ENCODE results near the gene HDAC8. TPM values are rescaled to one million over a fixed set of nuclear protein-coding genes. Genes with fewer than 3 reads are reported as not detected.
A peak's percentile ranks its signal among the peaks of the same experiment; 100 is the strongest.
"Not testable (repeated sequence)": the region's sequence is repeated elsewhere in the genome, so short reads cannot be mapped to it uniquely, and the experiment has no call there.

Gene HDAC8
- 26.5 and 32.8 TPM in 2 replicates for total RNA-seq

DNA sequence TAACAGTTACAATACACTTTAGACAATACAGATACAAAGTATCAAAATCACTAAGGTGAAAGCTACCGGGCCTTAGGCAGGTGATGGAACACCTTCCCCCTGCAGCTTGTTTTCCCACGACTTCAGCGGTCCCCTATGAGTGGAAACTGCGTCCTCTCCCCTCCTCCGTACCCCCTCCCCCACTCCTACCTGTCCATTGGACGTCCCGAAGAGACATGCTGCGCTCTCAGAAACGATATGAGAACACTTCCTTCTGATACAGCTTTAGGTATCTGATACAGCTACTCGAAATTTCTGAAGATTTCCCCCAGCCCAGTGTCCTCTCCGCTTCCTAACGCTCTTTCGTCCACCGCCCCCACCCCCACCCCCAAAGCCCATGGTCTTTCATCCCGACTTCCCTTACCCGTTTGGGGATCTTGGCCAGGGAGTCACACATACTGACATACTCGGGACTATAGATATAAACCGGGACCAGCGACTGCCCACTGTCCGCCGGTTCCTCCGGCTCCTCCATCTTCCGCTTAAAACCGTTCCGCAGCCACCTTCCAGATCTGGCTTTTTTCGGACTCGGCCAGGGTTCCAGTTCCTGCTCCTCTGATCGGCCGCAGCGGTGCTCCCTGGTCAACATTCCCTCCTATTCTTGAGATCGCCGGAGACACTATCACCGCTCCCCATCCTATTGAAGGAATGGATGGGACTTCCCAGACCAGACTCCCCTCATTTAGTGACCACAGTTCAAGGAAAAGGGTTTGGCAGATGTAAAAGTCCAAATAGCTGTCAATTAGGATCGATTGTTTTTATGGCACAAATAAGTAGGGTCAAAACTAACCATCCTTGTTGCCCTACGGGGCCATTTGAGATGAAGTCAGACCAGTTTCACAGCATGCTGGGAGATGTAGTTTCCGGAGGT, at the start of gene HDAC8:
TSS of gene HDAC8 (minus strand) at position 596 of the 910 bp plus-strand sequence. CDS start at position 514, 82 bp downstream.
- peak; percentile 84 for DNase-seq

DNA sequence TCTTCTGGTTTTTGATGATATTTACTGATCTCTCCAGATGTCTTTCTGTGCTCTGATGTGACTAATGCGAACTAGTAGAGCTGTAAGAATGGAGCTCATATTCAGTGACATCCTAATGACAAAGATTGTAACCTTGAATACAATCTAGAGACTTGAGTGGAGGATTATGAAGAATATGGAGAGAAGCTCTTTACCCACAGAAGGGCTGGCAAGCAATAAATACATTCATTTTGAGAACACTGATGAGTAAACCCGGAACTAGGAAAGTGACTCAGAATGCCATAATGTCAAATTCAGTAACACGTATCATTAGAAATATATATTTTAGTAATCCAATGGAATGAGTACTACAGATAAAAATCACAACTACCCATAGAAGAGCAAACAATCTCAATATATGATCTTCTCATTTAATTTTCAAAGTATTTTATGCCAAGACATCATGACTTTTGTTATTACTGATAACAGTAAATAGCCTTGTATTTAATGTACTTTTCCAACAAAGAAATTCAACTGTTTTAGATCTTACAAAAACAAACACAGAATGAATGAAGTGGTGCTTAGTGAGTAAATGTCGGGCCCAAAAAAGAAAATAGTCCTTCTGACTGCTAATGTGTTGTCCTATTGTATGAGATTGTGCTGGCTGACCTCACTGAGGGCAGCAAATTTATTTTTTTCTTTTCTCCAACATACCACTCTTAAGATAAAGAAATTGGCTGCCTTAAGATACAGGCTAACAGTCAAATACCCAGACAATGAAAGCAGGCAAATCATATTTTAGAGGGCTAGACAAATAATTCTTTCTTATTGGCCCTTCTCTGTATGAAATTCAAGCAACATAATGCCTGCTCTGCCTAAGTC, 49.2 kb upstream of the HDAC8 start:
- peak; percentile 60 for DNase-seq

DNA sequence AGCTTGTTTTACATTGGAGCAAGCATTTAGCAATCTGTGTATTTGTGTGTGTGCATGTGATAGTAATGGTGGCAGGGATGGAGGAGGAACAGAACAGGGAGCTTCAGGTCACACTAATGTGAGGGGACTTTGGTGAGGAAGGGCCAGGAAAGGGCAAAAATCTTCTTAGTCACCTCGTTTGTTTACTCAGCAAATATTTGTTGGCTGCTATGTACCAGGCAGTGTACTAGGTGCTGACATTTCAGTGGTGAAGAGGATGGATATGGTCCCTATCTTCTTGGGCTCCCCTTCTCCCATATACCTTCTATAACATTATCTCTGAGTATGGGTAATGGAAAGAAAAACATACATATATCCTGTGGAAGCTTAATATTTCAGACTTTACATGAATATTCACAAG, 48.5 kb upstream of the HDAC8 start:
- no peak for DNase-seq

DNA sequence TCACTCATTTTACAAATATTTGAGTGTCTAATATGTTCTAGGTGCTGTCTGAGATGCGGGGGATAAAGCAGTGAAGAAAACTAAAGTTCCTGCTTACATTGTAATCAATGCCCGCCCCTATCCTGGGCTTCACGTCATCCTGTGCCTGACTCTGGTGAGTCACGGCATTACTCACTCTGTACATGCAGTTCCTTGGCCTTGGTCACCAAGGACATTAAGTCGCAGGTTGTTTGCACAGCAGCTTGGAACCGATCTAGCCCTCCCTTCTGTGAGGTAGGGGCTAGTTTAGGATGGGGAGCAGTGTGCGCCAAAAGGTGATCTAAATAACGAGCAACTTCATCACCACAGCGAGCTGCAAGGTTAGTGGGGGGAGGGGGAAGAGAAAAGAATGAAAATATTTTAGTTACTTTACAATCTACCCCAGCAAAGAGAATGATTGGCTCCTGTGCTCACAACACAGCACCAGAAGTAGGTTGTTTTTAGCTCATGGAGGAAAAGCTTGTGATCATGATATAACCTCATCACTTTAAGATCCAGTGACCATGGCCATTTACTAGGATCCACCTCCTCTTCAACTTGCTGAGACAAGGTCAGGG, 48.0 kb upstream of the HDAC8 start:
- DNase-seq: peak; percentile 90

DNA sequence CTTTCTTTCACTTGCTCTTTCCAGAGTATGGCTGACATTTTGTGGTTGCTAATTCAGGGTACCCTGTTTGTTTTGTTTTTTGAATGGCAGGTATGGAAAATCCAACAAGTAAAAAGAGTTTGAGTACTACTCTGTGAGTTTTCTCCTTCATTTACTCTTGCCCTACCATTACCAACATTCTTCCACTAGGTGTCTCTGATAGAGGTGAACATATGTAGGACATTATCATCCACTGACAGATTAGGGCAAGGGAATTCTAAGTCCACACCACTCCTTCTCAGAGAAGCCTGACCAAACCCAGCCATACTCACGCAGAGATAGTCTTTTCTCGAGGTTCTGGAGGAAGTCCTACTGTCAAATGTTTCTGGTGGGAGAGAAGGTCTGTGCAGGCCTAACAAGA, 36.7 kb upstream of the HDAC8 start:
- DNase-seq: peak; percentile 51

DNA sequence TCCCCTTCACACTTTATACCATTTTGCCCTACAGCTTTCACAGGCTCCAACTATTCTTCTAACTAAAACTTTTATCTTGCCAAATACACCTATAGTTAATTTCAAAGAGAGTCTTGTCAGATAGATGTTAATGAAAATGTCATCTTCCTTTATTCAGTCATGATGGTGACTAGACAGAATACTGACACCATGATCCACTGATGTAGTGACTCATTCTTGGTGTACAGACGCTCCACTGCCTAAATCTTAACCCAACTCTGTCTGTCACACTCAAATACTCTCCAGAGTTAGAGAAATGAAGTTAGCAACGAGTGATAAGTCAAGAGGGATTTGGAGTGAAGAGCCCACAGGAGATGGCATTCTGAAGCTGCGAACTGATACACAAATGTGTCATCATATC, 32.1 kb upstream of the HDAC8 start:
- no peak for DNase-seq

DNA sequence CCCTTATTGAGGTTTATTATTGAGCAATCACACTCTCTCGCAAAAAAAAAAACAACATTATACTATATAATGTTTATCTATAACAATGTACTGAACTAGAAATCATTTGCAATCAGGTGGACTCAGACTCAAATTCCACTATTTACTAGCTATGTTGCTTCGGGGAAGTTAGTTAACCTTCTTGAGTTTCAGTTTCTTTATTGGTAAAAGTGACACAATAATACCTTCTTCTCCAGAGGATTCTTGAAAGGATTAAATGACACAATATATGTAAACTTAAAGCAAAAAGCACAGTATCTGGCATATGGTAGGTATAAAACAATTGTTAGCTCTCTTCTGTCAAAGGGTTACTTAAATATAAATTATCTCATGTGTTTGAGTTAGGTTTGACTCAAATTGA, 31.5 kb upstream of the HDAC8 start:
- DNase-seq: no peak

DNA sequence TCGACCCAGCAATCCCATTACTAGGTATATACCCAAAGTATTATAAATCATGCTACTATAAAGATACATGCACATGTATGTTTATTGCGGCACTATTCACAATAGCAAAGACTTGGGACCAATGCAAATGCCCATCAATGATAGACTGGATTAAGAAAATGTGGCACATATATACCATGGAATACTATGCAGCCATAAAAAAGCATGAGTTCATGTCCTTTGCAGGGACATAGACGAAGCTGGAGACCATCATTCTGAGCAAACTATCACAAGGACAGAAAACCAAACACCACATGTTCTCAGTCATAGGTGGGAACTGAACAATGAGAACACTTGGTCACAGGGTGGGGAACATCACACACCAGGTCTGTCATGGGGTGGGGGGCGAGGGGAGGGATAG, 18.4 kb upstream of the HDAC8 start:
- DNase-seq: not testable (repeated sequence)

DNA sequence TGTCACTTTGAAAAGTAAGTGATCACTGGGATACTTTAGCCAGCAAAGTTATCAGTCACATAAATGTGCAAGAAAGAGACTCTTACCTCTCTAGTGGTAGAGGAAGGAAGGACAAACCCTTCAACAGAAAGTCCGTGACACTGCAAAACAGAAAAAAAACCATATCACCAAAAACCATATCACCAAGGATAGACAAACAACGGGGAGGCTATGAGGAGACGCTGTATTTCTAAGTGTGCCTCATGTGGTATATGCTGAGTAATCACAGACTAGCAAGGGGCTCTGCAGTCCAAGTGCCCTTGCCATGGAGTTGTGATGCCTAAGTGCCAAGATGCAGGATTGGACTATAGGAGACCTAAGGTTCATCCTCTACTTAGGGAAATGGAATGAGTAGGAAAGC, 11.5 kb upstream of the HDAC8 start:
- DNase-seq: no peak

DNA sequence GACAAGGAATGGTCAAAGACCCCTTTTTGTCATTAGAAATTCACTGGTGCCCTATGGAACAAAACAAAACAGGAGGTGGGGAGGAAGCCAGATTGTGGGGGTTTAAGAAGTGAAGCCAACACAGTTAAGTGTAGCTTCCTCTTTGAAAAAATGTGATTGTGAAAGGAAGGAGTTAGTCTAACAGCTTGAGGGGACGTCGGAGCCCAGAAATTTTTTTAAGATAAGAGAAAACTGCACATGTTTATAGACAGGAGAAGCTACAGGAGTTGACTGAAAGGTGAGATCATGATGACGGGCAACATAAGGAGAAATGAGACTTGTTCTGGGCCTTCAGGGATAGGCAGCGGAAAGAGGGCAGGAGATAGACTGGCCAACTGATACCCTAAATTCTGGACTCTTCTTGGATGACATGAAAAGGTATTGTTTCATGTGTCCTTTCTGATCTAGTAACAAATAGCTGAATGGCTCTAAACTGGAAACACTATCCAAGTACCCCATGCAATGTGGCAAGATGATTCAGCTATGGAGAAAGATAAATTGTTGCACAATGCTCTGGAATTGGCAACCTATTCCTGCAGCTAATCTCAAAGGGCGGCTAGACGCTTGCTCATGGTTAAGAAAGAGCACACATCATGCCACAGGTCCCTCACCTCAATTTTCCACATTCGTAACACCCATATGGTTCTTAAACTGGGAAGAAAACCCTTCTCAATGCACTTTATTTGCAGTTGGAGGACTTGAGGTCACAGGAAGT, 3.7 kb upstream of the HDAC8 start:
- DNase-seq: no peak

DNA sequence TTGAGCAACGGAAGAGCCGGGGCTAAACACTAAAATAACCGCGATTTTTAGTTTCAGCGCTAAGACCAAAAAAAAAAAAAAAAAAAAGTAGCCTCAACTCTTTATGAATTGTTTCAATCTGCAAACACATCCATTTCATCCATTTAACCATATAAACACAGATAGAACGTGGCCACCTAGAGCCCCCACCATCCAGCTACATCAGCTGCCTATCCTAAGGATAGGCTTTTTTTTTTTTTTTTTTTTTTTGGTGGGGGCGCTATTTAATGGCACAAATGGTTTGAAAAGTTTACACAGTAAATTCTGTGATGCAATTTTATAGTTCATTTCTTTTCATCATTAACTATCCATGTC, 492 bp upstream of the HDAC8 start:
- no peak for DNase-seq

DNA sequence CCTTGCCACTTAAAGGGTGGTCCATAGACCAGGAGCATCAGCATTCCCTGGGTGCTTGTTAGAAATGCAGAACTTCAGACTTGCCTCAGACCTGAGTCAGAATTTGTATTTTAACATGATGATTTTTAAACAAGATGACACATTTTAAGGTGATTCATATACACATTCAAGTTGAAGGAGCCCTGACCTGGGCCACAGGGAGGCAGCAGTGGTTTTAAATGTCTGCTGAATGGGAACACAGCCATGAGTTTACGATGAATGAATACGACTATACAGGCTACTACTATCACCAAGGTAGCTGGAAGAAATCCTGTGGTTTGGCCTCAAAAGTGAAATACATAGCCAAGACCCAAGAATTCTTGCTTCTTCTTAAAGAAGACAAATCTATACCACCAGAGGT, 2.9 kb downstream of the HDAC8 start:
- DNase-seq: peak; percentile 37

DNA sequence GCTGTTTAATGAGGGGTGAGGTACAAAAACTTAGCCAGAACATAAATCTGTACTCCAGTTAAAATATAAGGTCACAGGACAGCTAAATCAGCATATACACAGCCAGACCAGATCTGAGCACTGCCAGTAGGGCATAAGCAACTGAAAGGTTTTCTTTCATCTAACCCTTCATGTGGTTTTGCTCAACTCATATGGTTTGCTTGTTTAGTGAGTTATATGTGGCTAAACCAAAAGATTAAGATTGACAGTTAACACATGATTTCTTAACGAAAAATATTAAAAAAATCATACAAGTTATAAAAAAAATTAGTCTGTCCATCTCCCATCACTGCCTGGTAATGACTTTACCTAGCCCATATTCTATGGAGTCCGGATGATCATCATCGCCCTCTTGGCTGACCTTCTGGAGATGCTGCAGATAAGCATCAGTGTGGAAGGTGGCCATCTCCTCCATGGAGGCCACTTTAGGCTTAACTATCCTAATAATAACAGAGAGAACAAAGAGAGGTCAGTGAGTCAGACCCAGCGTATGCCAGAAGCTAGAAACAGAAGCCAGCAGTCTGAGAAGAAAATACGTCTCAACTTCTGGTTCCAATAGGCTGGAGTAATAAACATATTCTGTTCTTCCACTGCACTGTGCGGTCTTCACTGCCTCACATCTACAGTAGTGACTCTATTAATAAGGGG, 4.1 kb downstream of the HDAC8 start:
- peak; percentile 59 for DNase-seq

DNA sequence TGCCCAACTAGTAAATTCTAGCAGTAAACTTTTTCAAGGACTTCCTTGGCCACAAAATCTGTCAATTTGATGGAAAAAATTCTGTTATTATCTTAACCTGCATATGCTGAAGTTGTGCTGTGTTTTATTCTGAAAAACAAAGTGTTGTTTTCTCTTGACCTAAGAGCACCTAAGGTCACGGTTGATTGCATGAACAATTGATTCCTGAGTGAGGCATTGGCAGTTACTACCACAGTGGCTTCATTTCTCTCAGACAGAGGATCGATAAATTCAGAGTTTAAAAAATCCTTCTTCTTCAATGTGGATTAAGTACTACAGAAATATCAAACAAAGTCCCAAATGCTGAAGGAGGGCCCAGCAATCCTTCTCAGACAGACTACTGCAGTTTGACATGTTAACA, 6.2 kb downstream of the HDAC8 start:
- DNase-seq: no peak

DNA sequence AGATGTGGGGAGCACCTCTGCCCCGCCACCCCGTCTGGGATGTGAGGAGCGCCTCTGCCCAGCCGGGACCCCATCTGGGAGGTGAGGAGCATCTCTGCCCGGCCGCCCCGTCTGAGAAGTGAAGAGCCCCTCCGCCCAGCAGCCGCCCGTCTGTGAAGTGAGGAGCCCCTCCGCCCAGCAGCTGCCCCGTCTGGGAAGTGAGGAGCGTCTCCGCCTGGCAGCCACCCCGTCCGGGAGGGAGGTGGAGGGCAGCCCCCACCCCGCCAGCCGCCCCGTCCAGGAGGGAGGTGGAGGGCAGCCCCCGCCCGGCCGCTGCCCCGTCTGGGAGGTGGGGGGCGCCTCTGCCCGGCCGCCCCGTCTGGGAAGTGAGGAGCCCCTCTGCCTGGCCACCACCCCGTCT, 13.0 kb downstream of the HDAC8 start:
- not testable (repeated sequence) for DNase-seq

DNA sequence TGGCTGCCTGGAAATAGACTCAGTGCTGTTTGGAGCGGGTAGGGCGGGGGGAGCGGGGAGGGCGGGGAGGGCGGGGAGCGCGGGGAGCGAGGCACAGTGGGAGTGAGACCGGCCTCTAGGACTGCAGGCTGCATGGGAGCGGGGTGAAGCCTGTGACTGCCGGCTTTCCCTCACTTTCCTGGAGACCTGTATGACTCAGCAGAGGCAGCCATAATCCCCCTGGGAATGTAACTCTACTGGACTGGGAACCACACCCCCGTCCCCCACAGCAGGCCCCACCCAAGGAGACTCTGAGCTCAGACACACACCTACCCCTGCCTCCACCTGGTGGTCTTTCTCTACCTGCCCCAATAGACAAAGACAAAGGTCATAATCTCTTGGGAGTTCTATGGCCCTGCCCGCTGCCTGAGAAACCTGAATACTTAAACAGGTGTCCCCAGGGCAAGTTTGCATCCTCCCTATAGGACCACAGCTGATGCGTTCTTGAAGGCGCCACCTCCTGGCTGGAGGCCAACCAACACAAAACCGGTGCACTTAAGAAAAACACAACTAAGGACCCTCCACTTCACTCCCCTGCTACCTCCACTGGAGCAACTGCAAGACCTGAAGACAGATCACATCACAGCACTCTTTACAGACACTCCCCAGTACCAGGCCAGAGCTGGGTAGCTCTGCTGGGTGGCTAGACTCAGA, 18.0 kb downstream of the HDAC8 start:
- no peak for DNase-seq

DNA sequence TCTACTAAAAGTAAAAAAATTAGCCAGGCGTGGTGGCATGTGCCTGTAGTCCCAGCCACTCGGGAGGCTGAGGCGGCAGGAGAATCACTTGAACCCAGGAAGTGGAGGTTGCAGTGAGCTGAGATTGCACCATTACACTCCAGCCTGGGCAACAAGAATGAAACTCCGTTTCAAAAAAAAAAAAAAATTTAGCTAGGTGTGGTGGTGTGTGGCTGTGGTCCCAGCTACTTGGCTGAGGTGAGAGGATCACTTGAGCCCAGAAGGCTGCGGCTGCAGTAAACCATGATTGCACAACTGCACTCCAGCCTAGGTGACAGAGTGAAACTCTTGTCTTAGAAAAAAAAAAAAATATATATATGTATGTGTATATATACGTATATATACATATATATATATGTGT, 20.2 kb downstream of the HDAC8 start:
- DNase-seq: not testable (repeated sequence)

DNA sequence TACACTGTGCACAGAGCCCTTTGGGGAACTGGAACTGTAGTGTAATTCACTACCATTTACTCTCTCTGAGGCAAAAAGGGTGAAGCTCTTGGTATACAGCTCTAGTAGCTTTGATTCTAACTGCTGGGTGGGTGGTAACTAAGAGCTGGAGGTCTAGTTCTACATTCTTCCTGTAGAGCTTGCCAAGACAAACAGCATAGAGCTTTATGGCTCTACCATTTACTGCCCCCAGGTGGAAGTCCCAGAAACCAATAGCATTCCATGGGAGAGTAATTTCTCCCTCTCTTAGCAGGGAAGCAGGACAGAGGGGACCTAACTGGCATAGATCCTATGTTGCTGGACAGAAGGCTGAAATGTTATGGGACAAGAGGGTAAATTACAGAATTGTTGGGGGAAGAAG, 26.7 kb downstream of the HDAC8 start:
- peak; percentile 45 for DNase-seq

DNA sequence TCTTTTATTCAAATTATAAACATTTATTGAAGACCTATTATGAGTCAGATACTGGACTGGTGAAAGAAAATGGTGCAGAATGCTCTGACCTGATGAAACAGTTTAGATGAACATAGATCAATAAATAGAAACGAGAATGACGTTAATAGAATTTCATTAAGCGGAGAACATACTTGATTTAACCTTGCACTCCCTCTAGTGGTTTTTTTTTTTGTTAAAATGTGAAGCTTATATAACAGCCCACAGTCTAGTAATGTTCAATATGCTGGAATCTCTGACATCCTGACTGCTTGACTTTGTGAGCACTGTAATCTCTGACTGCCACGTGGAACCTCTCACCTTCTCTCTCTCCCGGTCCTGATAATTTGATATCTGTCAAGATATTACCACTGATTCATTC, 32.3 kb downstream of the HDAC8 start:
- peak; percentile 50 for DNase-seq

DNA sequence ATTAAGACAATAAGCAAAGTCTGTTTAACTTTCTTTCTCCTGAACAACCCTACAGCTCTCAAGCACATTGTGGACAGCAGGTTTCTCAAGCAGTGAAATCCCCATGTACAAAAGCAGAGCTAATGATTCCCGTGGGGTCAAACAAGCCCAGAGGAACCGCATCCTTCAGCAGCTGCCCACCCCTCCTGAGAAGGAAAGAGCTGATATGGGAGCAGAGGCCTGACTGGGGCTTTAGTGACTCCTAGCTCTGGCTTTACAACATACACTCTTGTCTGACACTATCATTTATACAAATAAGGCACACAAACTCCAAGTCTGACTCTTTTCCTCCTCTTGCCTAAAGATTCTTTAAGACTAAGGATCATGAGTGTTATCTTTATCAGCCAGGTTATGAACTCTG, 32.8 kb downstream of the HDAC8 start:
- no peak for DNase-seq

DNA sequence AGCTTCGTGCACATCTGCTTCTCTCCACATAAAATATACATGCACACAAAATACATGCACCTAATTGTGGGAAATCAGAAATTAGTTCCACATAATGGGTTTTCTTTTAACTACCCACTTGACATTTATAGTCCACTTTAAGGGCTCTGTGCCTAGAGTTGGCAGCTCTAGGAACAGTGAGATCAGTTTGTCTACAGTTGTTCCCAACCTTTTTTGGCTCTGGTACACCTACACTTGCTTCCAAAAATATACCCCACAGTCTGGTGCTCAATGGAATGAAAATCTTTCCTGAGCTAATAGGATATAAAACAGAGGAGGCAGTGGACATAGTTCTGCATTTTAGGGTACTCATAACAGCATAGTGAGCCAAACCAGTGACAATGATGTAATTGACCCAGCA, 36.1 kb downstream of the HDAC8 start:
- DNase-seq: no peak

Measured in dermis blood vessel endothelial cell (primary cell).